BJ (cell line): ENCODE data around the gene PARM1. TPM values are rescaled to one million over a fixed set of nuclear protein-coding genes. Genes with fewer than 3 reads are reported as not detected.

ENCODE experiments used
- CTCF ChIA-PET: fragments of 350-600 bp; formaldehyde crosslinking; extraction: SDS; loops from one replicate; lab custom pipeline; 2021; ENCODE audit warnings: antibody characterized with exemption, inconsistent platforms; lab: Yijun Ruan, JAX
- POLR2A ChIA-PET: fragments of 300-600 bp; sonication (Branson Sonifier 250); formaldehyde crosslinking; extraction: SDS; loops from one replicate; lab custom pipeline; 2021; ENCODE audit warnings: antibody characterized with exemption; lab: Charles Lee
- DNase-seq: peaks from one replicate; pipeline ENCODE4 v3.0.0-alpha.2; 2011; ENCODE audit warnings: low read depth
- H3K27me3 ChIP-seq: 2 replicates; pipeline ENCODE4 v1.6.0; 2011; ENCODE audit warnings: low read length; ENCODE audit not compliant: control insufficient read depth, insufficient read depth
- H3K36me3 ChIP-seq: 2 replicates; pipeline ENCODE4 v1.5.1; 2011; ENCODE audit warnings: low read length; ENCODE audit not compliant: control insufficient read depth, insufficient read depth
- H3K4me3 ChIP-seq: 2 replicates; pipeline ENCODE4 v1.5.1; 2011; ENCODE audit warnings: low read depth, mild to moderate bottlenecking, control low read depth, low read length
- CTCF ChIP-seq: IDR thresholded peaks from 2 replicates; pipeline ENCODE4 v1.5.1; 2011; ENCODE audit warnings: low read depth, mild to moderate bottlenecking, control low read depth, inconsistent platforms, low read length, moderate library complexity; ENCODE audit not compliant: insufficient read depth
- polyA plus RNA-seq: library from polyadenylated mRNA; depleted of rRNA; stranded (reverse); fragments of >200 nt; gene quantifications from 2 replicates; pipeline ENCODE4 v1.2.3, GENCODE V29; 2011; rRNA removed

PARM1 gene
- polyA plus RNA-seq, 1 experiment, result 0.01 TPM

GRCh38 chr4:75089206-75089605, 156.3 kb downstream of the PARM1 start:
- TF ChIP-seq CTCF, result no peak
- no peak overlapping the region for H3K4me3 ChIP-seq
- POLR2A ChIA-PET, result no interaction called here
- no peaks in the 10 kb centered on the region for H3K27me3 ChIP-seq
- CTCF ChIA-PET, result interaction anchor here (0.5 to 1.4 kb wide), 2 partner anchors 10 to 322 kb away, joined by 3 to 5 read pairs; no protein-coding TSS in a partner anchor
- no peak for DNase-seq
- H3K36me3 ChIP-seq, result no peaks in the 10 kb centered on the region

GRCh38 chr4:75099321-75099720, 166.4 kb downstream of the PARM1 start:
- ChIA-PET POLR2A (no interaction called here), CTCF (interaction anchor here (1.6 kb wide), 1 partner anchor 9 kb away, joined by 5 read pairs; no protein-coding TSS in a partner anchor)
- TF ChIP-seq CTCF, result no peak
- Histone ChIP-seq H3K27me3 (no peaks in the 10 kb centered on the region), H3K36me3 (no peaks in the 10 kb centered on the region), H3K4me3 (no peak overlapping the region)
- DNase-seq, result no peak

Other genes with a start within 250 kb of the PARM1 start
- not detected in 2 replicates for gene BTC, start 138.6 kb upstream of the PARM1 start, polyA plus RNA-seq